WTC11 (cell line): Measurements from ENCODE around the gene RNASET2. TPM values are rescaled to one million over a fixed set of nuclear protein-coding genes. Genes with fewer than 3 reads are reported as not detected.

Experiments used
- ATAC-seq: fragments of 200-7000 bp; cut with Tn5 transposase; 2 replicates; pipeline ENCODE4 v1.10.0; 2021; ENCODE audit warnings: mild to moderate bottlenecking, moderate library complexity
- CTCF ChIA-PET: fragments of 300-600 bp; sonication (Branson Sonifier 250); formaldehyde crosslinking; loops from one replicate; lab custom pipeline; 2021; ENCODE audit warnings: antibody characterized with exemption; lab: Charles Lee
- POLR2A ChIA-PET: fragments of 350-600 bp; sonication (Branson Sonifier 250); formaldehyde crosslinking; loops from one replicate; lab custom pipeline; 2021; ENCODE audit warnings: antibody characterized with exemption; lab: Charles Lee
- DNase-seq: peaks from one replicate; pipeline ENCODE4 v3.0.0; 2021; ENCODE audit warnings: low spot score
- H3K27ac Mint-ChIP-seq: 2 replicates; pipeline ENCODE4 v1.8.0; 2021; ENCODE audit warnings: mixed read lengths
- H3K27me3 Mint-ChIP-seq: 2 replicates; pipeline ENCODE4 v1.8.0; 2021; ENCODE audit warnings: low read depth, mild to moderate bottlenecking, moderate library complexity, mixed read lengths
- H3K36me3 Mint-ChIP-seq: 2 replicates; pipeline ENCODE4 v1.8.0; 2021; ENCODE audit warnings: mixed read lengths
- H3K4me1 Mint-ChIP-seq: 2 replicates; pipeline ENCODE4 v1.8.0; 2022; ENCODE audit warnings: mixed read lengths
- H3K4me3 Mint-ChIP-seq: 2 replicates; pipeline ENCODE4 v1.8.0; 2021; ENCODE audit warnings: mild to moderate bottlenecking, moderate library complexity, mixed read lengths
- H3K9me3 Mint-ChIP-seq: 2 replicates; pipeline ENCODE4 v1.8.0; 2021; ENCODE audit warnings: mixed read lengths
- ATF6 ChIP-seq: sonication (generic); formaldehyde crosslinking; IDR thresholded peaks from 2 replicates; pipeline ENCODE4 v1.8.1; 2023; ENCODE audit warnings: mild to moderate bottlenecking, missing genetic modification reagents
- CDX4 ChIP-seq: fragments of 250-450 bp; sonication (Bioruptor Pico); IDR thresholded peaks from 2 replicates; pipeline ENCODE4 v1.9.0; 2021; ENCODE audit warnings: moderate library complexity, mild to moderate bottlenecking, inconsistent platforms, borderline replicate concordance
- E2F1 ChIP-seq: sonication (generic); formaldehyde crosslinking; IDR thresholded peaks from 2 replicates; pipeline ENCODE4 v1.8.0; 2022; ENCODE audit warnings: mild to moderate bottlenecking, missing genetic modification reagents
- FOXP1 ChIP-seq: sonication (generic); formaldehyde crosslinking; IDR thresholded peaks from 2 replicates; pipeline ENCODE4 v1.8.0; 2022; ENCODE audit warnings: missing genetic modification reagents, mild to moderate bottlenecking, moderate library complexity, borderline replicate concordance
- HMGA2 ChIP-seq: fragments of 250-450 bp; sonication (Bioruptor Pico); IDR thresholded peaks from 2 replicates; pipeline ENCODE4 v1.4.0; 2021; ENCODE audit warnings: mild to moderate bottlenecking, moderate library complexity
- KAT7 ChIP-seq: sonication (generic); formaldehyde crosslinking; IDR thresholded peaks from 2 replicates; pipeline ENCODE4 v1.8.1; 2023; ENCODE audit warnings: missing genetic modification reagents, mild to moderate bottlenecking, borderline replicate concordance
- NFATC4 ChIP-seq: fragments of 250-450 bp; sonication (Bioruptor Pico); IDR thresholded peaks from 2 replicates; pipeline ENCODE4 v1.9.0; 2021; ENCODE audit warnings: mild to moderate bottlenecking
- OVOL2 ChIP-seq: fragments of 250-450 bp; sonication (Bioruptor Pico); IDR thresholded peaks from 2 replicates; pipeline ENCODE4 v1.9.0; 2021; ENCODE audit warnings: mild to moderate bottlenecking, borderline replicate concordance
- PREB ChIP-seq: sonication (generic); formaldehyde crosslinking; IDR thresholded peaks from 2 replicates; pipeline ENCODE4 v1.8.1; 2022; ENCODE audit warnings: mild to moderate bottlenecking, missing genetic modification reagents, moderate library complexity, borderline replicate concordance
- TEAD1 ChIP-seq: sonication (generic); formaldehyde crosslinking; IDR thresholded peaks from 2 replicates; pipeline ENCODE4 v1.8.0; 2022; ENCODE audit warnings: mild to moderate bottlenecking, missing genetic modification reagents
- ZMAT4 ChIP-seq: fragments of 250-450 bp; sonication (Bioruptor Pico); IDR thresholded peaks from 2 replicates; pipeline ENCODE4 v1.9.0; 2021; ENCODE audit warnings: mild to moderate bottlenecking
- ZNF232 ChIP-seq: sonication (generic); formaldehyde crosslinking; IDR thresholded peaks from 2 replicates; pipeline ENCODE4 v1.8.0; 2022; ENCODE audit warnings: mild to moderate bottlenecking, missing genetic modification reagents
- ZNF263 ChIP-seq: sonication (generic); formaldehyde crosslinking; IDR thresholded peaks from 2 replicates; pipeline ENCODE4 v1.8.1; 2022; ENCODE audit warnings: low read depth, mild to moderate bottlenecking, moderate library complexity, missing genetic modification reagents
- ZNF396 ChIP-seq: fragments of 250-450 bp; sonication (Bioruptor Pico); IDR thresholded peaks from 2 replicates; pipeline ENCODE4 v1.8.0; 2021; ENCODE audit warnings: mild to moderate bottlenecking, moderate library complexity, borderline replicate concordance
- ZNF423 ChIP-seq: fragments of 250-450 bp; sonication (Bioruptor Pico); IDR thresholded peaks from 2 replicates; pipeline ENCODE4 v2.1.2; 2022; ENCODE audit warnings: mild to moderate bottlenecking, moderate library complexity
- ZNF425 ChIP-seq: fragments of 250-450 bp; sonication (Bioruptor Pico); conservative IDR thresholded peaks from 2 replicates; pipeline ENCODE4 v1.9.0; 2021; ENCODE audit warnings: mild to moderate bottlenecking
- total RNA-seq: library from RNA; stranded (reverse); gene quantifications from 3 replicates; pipeline ENCODE4 v1.2.3, GENCODE V29; 2021
- TF ChIP-seq, protein P1 (sequence below): sonication (generic); formaldehyde crosslinking; IDR thresholded peaks from 2 replicates; pipeline ENCODE4 v1.8.1; 2022; ENCODE audit warnings: low read depth, missing genetic modification reagents, borderline replicate concordance
- TF ChIP-seq, protein P2 (sequence below): sonication (generic); formaldehyde crosslinking; conservative IDR thresholded peaks from 2 replicates; pipeline ENCODE4 v1.8.1; 2023; ENCODE audit warnings: mild to moderate bottlenecking, low read depth, missing genetic modification reagents, moderate library complexity

Gene RNASET2
- total RNA-seq, 1 experiment from 2014 or later: 35.6 TPM

DNA sequence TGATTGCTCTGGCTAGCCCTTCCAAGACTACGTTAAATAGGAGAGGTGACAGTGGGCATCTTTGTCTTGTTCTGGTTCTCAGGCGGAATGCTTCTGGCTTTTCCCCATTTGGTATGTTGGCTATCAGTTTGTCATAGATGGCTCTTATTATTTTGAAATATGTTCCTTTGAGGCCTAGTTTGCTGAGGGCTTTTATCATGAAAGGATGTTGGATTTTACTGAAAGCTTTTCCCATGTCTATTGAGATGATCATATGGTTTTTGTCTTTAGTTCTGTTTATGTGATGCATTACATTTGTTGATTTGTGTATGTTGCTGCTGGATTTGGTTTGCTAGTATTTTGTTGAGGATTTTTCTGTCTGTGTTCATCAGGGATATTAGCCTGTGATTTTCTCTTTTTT is 9.9 kb upstream of the RNASET2 start (continued):
- TF ChIP-seq KAT7 (CRISPR knock-in tag): no peak
- no peak for TF ChIP-seq ATF6 (CRISPR knock-in tag)
- no peak for TF ChIP-seq FOXP1 (CRISPR knock-in tag)
- TF ChIP-seq E2F1: no peak
- no peak for TF ChIP-seq ZNF396 (CRISPR knock-in tag)

GRCh38 chr6:166960609-166960978 is 4.2 kb upstream of the RNASET2 start:
- Mint-ChIP-seq H3K4me1 (peaks cover 22% of the 10 kb centered on the region), H3K36me3 (peaks cover 22% of the 10 kb centered on the region), H3K9me3 (peaks cover 22% of the 10 kb centered on the region), H3K4me3 (no peak overlapping the region), H3K27me3 (peaks cover 26% of the 10 kb centered on the region), H3K27ac (no peak overlapping the region)
- ChIA-PET CTCF (interaction anchor here (0.6 to 0.9 kb wide), 2 partner anchors 9 to 12 kb away, joined by 3 read pairs; no protein-coding TSS in a partner anchor), POLR2A (no interaction called here)
- no peak for TF ChIP-seq ZNF263 (CRISPR knock-in tag)
- TF ChIP-seq HMGA2 (CRISPR knock-in tag): no peak
- TF ChIP-seq, protein P1, sequence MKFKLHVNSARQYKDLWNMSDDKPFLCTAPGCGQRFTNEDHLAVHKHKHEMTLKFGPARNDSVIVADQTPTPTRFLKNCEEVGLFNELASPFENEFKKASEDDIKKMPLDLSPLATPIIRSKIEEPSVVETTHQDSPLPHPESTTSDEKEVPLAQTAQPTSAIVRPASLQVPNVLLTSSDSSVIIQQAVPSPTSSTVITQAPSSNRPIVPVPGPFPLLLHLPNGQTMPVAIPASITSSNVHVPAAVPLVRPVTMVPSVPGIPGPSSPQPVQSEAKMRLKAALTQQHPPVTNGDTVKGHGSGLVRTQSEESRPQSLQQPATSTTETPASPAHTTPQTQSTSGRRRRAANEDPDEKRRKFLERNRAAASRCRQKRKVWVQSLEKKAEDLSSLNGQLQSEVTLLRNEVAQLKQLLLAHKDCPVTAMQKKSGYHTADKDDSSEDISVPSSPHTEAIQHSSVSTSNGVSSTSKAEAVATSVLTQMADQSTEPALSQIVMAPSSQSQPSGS (CRISPR knock-in tag): no peak
- no peak for TF ChIP-seq ZMAT4 (CRISPR knock-in tag)
- TF ChIP-seq ZNF232 (CRISPR knock-in tag): no peak
- TF ChIP-seq ZNF425 (CRISPR knock-in tag): no peak
- ATAC-seq (no peak), DNase-seq (no peak)

- ATAC-seq: no peak
- Mint-ChIP-seq H3K4me3 (no peak overlapping the region), H3K4me1 (peaks cover 28% of the 10 kb centered on the region)
- TF ChIP-seq OVOL2 (CRISPR knock-in tag) (no peak), ZNF423 (CRISPR knock-in tag) (no peak), CDX4 (no peak), TEAD1 (CRISPR knock-in tag) (no peak), PREB (CRISPR knock-in tag) (no peak), NFATC4 (CRISPR knock-in tag) (no peak)
- TF ChIP-seq, protein P2, sequence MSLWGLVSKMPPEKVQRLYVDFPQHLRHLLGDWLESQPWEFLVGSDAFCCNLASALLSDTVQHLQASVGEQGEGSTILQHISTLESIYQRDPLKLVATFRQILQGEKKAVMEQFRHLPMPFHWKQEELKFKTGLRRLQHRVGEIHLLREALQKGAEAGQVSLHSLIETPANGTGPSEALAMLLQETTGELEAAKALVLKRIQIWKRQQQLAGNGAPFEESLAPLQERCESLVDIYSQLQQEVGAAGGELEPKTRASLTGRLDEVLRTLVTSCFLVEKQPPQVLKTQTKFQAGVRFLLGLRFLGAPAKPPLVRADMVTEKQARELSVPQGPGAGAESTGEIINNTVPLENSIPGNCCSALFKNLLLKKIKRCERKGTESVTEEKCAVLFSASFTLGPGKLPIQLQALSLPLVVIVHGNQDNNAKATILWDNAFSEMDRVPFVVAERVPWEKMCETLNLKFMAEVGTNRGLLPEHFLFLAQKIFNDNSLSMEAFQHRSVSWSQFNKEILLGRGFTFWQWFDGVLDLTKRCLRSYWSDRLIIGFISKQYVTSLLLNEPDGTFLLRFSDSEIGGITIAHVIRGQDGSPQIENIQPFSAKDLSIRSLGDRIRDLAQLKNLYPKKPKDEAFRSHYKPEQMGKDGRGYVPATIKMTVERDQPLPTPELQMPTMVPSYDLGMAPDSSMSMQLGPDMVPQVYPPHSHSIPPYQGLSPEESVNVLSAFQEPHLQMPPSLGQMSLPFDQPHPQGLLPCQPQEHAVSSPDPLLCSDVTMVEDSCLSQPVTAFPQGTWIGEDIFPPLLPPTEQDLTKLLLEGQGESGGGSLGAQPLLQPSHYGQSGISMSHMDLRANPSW (CRISPR knock-in tag): no peak
- TF ChIP-seq, protein P1 (CRISPR knock-in tag): no peak
Measured at GRCh38 chr6:166959911-166960608, 3.7 kb upstream of the RNASET2 start.

More at GRCh38 chr6:166959911-166960608, 3.7 kb upstream of the RNASET2 start:
- Mint-ChIP-seq H3K36me3 (peaks cover 19% of the 10 kb centered on the region), H3K27me3 (peaks cover 26% of the 10 kb centered on the region), H3K27ac (no peak overlapping the region), H3K9me3 (peaks cover 19% of the 10 kb centered on the region)
- no peak for DNase-seq
- CTCF ChIA-PET: interaction anchor here (1.3 kb wide), 1 partner anchor 29 kb away, joined by 5 read pairs; no protein-coding TSS in a partner anchor
- POLR2A ChIA-PET: no interaction called here
